HEK293 (cell line): ENCODE data around the gene GARRE1.

Experiments used
- CTCF ChIA-PET: fragments of 350-600 bp; formaldehyde crosslinking; extraction: SDS; loops from one replicate; lab custom pipeline; 2021; ENCODE audit warnings: antibody characterized with exemption; lab: Yijun Ruan, JAX
- POLR2A ChIA-PET: fragments of 300-600 bp; formaldehyde crosslinking; extraction: SDS; loops from one replicate; lab custom pipeline; 2020; ENCODE audit warnings: antibody characterized with exemption, inconsistent platforms; lab: Yijun Ruan, JAX
- H3K27ac ChIP-seq: fragments of 200-500 bp; sonication (Bioruptor generic); 2 replicates; pipeline ENCODE4 v1.5.1; 2014; ENCODE audit warnings: low read depth, low read length, control low read depth, inconsistent platforms; ENCODE audit errors: extremely low read depth
- H3K36me3 ChIP-seq, 2 experiments: fragments of 200-500 bp in 1 of 2; sonication (Bioruptor generic) in 1 of 2; 1 replicate in 1 of 2; 2 replicates in 1 of 2; pipeline ENCODE4 v1.5.1; 2014 to 2017; ENCODE audit warnings: inconsistent platforms in 2 of 2, low read length in 2 of 2; ENCODE audit not compliant: control insufficient read depth in 2 of 2, insufficient read depth in 1 of 2
- H3K4me1 ChIP-seq: fragments of 200-500 bp; sonication (Bioruptor generic); 2 replicates; pipeline ENCODE4 v1.5.1; 2014; ENCODE audit warnings: mild to moderate bottlenecking, low read length, inconsistent platforms; ENCODE audit not compliant: control insufficient read depth, insufficient read depth
- H3K4me3 ChIP-seq: 2 replicates; pipeline ENCODE4 v1.5.1; 2011; ENCODE audit warnings: low read depth, mild to moderate bottlenecking, control low read depth, low read length, moderate library complexity
- H3K9me3 ChIP-seq: fragments of 200-500 bp; sonication (Bioruptor generic); 2 replicates; pipeline ENCODE4 v1.5.1; 2014; ENCODE audit warnings: low read depth, low read length, inconsistent platforms; ENCODE audit not compliant: control insufficient read depth, insufficient read depth
- HOXA7 ChIP-seq: sonication (generic); formaldehyde crosslinking; IDR thresholded peaks from 2 replicates; pipeline ENCODE4 v1.8.1; 2022; ENCODE audit warnings: missing genetic modification reagents, borderline replicate concordance
- PRDM1 ChIP-seq: fragments of 450-650 bp; formaldehyde crosslinking; IDR thresholded peaks from 2 replicates; pipeline ENCODE4; 2016; ENCODE audit warnings: missing biosample characterization, missing genetic modification characterization
- PRDM6 ChIP-seq: fragments of 450-650 bp; formaldehyde crosslinking; IDR thresholded peaks from 2 replicates; pipeline ENCODE4 v1.5.1; 2017; ENCODE audit warnings: missing biosample characterization, missing genetic modification characterization
- SCRT1 ChIP-seq: fragments of 450-650 bp; formaldehyde crosslinking; IDR thresholded peaks from 2 replicates; pipeline ENCODE4 v1.5.1; 2016; ENCODE audit warnings: missing biosample characterization, missing genetic modification characterization, borderline replicate concordance
- SCRT2 ChIP-seq: fragments of 450-650 bp; formaldehyde crosslinking; IDR thresholded peaks from 2 replicates; pipeline ENCODE4 v1.5.1; 2016; ENCODE audit warnings: missing biosample characterization, missing genetic modification characterization
- WT1 ChIP-seq: fragments of 450-650 bp; formaldehyde crosslinking; IDR thresholded peaks from 2 replicates; pipeline ENCODE4 v1.5.1; 2016; ENCODE audit warnings: missing biosample characterization, missing genetic modification characterization
- ZBTB44 ChIP-seq: fragments of 450-650 bp; IDR thresholded peaks from 2 replicates; pipeline ENCODE4 v1.5.1; 2018; ENCODE audit warnings: missing biosample characterization, mild to moderate bottlenecking, missing genetic modification characterization
- ZFHX2 ChIP-seq: fragments of 450-650 bp; formaldehyde crosslinking; conservative IDR thresholded peaks from 2 replicates; pipeline ENCODE4 v1.5.1; 2016; ENCODE audit warnings: missing biosample characterization, missing genetic modification characterization
- ZFP3 ChIP-seq: fragments of 450-650 bp; formaldehyde crosslinking; IDR thresholded peaks from 2 replicates; pipeline ENCODE4 v1.5.1; 2016; ENCODE audit warnings: low read depth, missing biosample characterization, missing genetic modification characterization
- ZNF169 ChIP-seq: fragments of 450-650 bp; formaldehyde crosslinking; IDR thresholded peaks from 2 replicates; pipeline ENCODE4 v1.5.1; 2016; ENCODE audit warnings: missing biosample characterization, missing genetic modification characterization
- ZNF2 ChIP-seq: fragments of 450-650 bp; formaldehyde crosslinking; IDR thresholded peaks from 2 replicates; pipeline ENCODE4 v1.5.1; 2016; ENCODE audit warnings: missing biosample characterization, missing genetic modification characterization
- ZNF223 ChIP-seq: fragments of 450-650 bp; formaldehyde crosslinking; IDR thresholded peaks from 2 replicates; pipeline ENCODE4 v1.5.1; 2016; ENCODE audit warnings: missing biosample characterization, missing genetic modification characterization
- ZNF23 ChIP-seq: fragments of 450-650 bp; formaldehyde crosslinking; IDR thresholded peaks from 2 replicates; pipeline ENCODE4 v1.5.1; 2016; ENCODE audit warnings: missing biosample characterization, missing genetic modification characterization, borderline replicate concordance
- ZNF24 ChIP-seq: fragments of 450-650 bp; formaldehyde crosslinking; IDR thresholded peaks from 2 replicates; pipeline ENCODE4 v1.5.1; 2016; ENCODE audit warnings: missing biosample characterization, missing genetic modification characterization
- ZNF518A ChIP-seq: fragments of 450-650 bp; formaldehyde crosslinking; conservative IDR thresholded peaks from 2 replicates; pipeline ENCODE4 v1.5.1; 2016; ENCODE audit warnings: low read depth, missing biosample characterization, missing genetic modification characterization
- ZNF658 ChIP-seq: fragments of 450-650 bp; formaldehyde crosslinking; IDR thresholded peaks from 2 replicates; pipeline ENCODE4; 2016; ENCODE audit warnings: missing biosample characterization, missing genetic modification characterization
- ZNF660 ChIP-seq: fragments of 450-650 bp; IDR thresholded peaks from 2 replicates; pipeline ENCODE4 v1.5.1; 2018; ENCODE audit warnings: missing biosample characterization, mild to moderate bottlenecking, missing genetic modification characterization
- ZNF747 ChIP-seq: fragments of 450-650 bp; formaldehyde crosslinking; IDR thresholded peaks from 2 replicates; pipeline ENCODE4 v1.5.1; 2016; ENCODE audit warnings: missing biosample characterization, missing genetic modification characterization
- ZNF76 ChIP-seq: fragments of 450-650 bp; formaldehyde crosslinking; IDR thresholded peaks from 2 replicates; pipeline ENCODE4; 2016; ENCODE audit warnings: low read depth, missing biosample characterization, missing genetic modification characterization, borderline replicate concordance
- TF ChIP-seq, protein P1 (sequence below): fragments of 450-650 bp; formaldehyde crosslinking; IDR thresholded peaks from 2 replicates; pipeline ENCODE4 v1.5.1; 2016; ENCODE audit warnings: missing biosample characterization, missing genetic modification characterization, low read depth
- TF ChIP-seq, protein P2 (sequence below): fragments of 450-650 bp; formaldehyde crosslinking; IDR thresholded peaks from 2 replicates; pipeline ENCODE4 v1.5.1; 2016; ENCODE audit warnings: missing biosample characterization, missing genetic modification characterization
- TF ChIP-seq, protein P3 (sequence below): fragments of 450-650 bp; formaldehyde crosslinking; IDR thresholded peaks from 2 replicates; pipeline ENCODE4 v1.5.1; 2016; ENCODE audit warnings: missing biosample characterization, missing genetic modification characterization

Gene GARRE1

DNA sequence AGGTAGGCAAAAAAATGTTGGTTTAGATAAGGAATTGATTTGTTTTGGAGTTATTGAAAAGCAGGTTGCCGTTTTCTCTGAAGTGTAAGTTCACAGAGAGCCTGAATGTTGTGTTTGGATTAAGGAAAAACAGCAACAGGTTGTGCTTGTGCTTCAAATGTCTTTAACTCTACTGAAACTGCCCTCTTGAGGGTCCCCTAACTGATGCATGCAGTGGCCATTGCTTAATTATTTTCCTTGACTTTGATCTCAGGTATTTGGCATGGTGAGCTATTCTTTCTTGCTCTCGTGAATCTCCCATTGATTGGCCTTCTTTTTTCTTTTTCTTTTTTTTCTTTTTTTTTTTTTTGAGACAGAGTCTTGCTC is 3.2 kb downstream of the GARRE1 start:
- POLR2A ChIA-PET, result interaction anchor here (0.6 to 1.1 kb wide), 2 partner anchors 20 to 955 kb away, joined by 3 to 4 read pairs; partner anchors contain the start of gene CEBPA
- H3K4me3 ChIP-seq, result no peak overlapping the region
- CTCF ChIA-PET, result interaction anchor here (0.6 to 1.4 kb wide), 6 partner anchors 15 to 80 kb away, joined by 3 to 7 read pairs (median 3); no protein-coding TSS in a partner anchor
- TF ChIP-seq ZFHX2 (tag by site-specific recombination), result no peak
- TF ChIP-seq ZNF24, result no peak
- no peak for TF ChIP-seq ZNF76
- TF ChIP-seq PRDM6 (tag by site-specific recombination), result 0 out of 2 replicates have a peak, but pooled peaks have one; percentile 15
- TF ChIP-seq ZBTB44 (tag by site-specific recombination), result no peak
- TF ChIP-seq, protein P1, sequence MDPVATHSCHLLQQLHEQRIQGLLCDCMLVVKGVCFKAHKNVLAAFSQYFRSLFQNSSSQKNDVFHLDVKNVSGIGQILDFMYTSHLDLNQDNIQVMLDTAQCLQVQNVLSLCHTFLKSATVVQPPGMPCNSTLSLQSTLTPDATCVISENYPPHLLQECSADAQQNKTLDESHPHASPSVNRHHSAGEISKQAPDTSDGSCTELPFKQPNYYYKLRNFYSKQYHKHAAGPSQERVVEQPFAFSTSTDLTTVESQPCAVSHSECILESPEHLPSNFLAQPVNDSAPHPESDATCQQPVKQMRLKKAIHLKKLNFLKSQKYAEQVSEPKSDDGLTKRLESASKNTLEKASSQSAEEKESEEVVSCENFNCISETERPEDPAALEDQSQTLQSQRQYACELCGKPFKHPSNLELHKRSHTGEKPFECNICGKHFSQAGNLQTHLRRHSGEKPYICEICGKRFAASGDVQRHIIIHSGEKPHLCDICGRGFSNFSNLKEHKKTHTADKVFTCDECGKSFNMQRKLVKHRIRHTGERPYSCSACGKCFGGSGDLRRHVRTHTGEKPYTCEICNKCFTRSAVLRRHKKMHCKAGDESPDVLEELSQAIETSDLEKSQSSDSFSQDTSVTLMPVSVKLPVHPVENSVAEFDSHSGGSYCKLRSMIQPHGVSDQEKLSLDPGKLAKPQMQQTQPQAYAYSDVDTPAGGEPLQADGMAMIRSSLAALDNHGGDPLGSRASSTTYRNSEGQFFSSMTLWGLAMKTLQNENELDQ (tag by site-specific recombination), result no peak
- peak; percentile 98 for TF ChIP-seq SCRT2 (tag by site-specific recombination)
- no peak for TF ChIP-seq WT1
- no peak for TF ChIP-seq ZNF2 (tag by site-specific recombination)
- TF ChIP-seq PRDM1 (tag by site-specific recombination), result 0 out of 2 replicates have a peak, but pooled peaks have one; percentile 3
- no peak for TF ChIP-seq HOXA7 (CRISPR knock-in tag)
- TF ChIP-seq, protein P2, sequence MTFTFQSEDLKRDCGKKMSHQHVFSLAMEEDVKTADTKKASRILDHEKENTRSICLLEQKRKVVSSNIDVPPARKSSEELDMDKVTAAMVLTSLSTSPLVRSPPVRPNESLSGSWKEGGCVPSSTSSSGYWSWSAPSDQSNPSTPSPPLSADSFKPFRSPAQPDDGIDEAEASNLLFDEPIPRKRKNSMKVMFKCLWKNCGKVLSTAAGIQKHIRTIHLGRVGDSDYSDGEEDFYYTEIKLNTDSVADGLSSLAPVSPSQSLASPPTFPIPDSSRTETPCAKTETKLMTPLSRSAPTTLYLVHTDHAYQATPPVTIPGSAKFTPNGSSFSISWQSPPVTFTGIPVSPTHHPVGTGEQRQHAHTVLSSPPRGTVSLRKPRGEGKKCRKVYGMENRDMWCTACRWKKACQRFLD, result no peak
- no peak for TF ChIP-seq ZFP3 (tag by site-specific recombination)
- no peak for TF ChIP-seq ZNF223 (tag by site-specific recombination)
- TF ChIP-seq ZNF660, result no peak
- no peak for TF ChIP-seq ZNF747 (tag by site-specific recombination)
- no peak for TF ChIP-seq ZNF23 (tag by site-specific recombination)
- TF ChIP-seq ZNF518A (tag by site-specific recombination), result no peak
- TF ChIP-seq, protein P3, sequence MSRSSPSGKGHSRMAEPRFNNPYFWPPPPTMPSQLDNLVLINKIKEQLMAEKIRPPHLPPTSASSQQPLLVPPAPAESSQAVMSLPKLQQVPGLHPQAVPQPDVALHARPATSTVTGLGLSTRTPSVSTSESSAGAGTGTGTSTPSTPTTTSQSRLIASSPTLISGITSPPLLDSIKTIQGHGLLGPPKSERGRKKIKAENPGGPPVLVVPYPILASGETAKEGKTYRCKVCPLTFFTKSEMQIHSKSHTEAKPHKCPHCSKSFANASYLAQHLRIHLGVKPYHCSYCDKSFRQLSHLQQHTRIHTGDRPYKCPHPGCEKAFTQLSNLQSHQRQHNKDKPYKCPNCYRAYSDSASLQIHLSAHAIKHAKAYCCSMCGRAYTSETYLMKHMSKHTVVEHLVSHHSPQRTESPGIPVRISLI (tag by site-specific recombination), result peak; percentile 82; the same call in 1 of the 2 replicates
- TF ChIP-seq SCRT1 (tag by site-specific recombination), result peak; percentile 95
- TF ChIP-seq ZNF658 (tag by site-specific recombination), result no peak
- TF ChIP-seq ZNF169 (tag by site-specific recombination), result no peak
- TF ChIP-seq, all 188 proteins: peak for 5
- Histone ChIP-seq H3K9me3 (no peaks in the 10 kb centered on the region), H3K36me3 (peaks cover 0 to 32% of the 10 kb centered on the region in 2 experiments; a peak in 2 of 3 replicates), H3K4me1 (peaks cover 39% of the 10 kb centered on the region), H3K27ac (no peak overlapping the region)
